HFFc6 (cell line): ENCODE measurements around the gene PTPRE. TPM values are rescaled to one million over a fixed set of nuclear protein-coding genes. Genes with fewer than 3 reads are reported as not detected.
"Not testable (repeated sequence)": the region's sequence is repeated elsewhere in the genome, so short reads cannot be mapped to it uniquely, and the experiment has no call there.

Source experiments
- DNase-seq: peaks from one replicate; pipeline ENCODE4 v3.0.0-alpha.2; 2018
- H3K27ac Mint-ChIP-seq: 2 replicates; pipeline ENCODE4 v1.8.0; 2020; ENCODE audit warnings: mild to moderate bottlenecking, mixed read lengths
- H3K27me3 Mint-ChIP-seq: 2 replicates; pipeline ENCODE4 v1.8.0; 2021; ENCODE audit warnings: mild to moderate bottlenecking, moderate library complexity, mixed read lengths; ENCODE audit not compliant: insufficient read depth
- H3K36me3 Mint-ChIP-seq: 2 replicates; pipeline ENCODE4 v1.8.0; 2021; ENCODE audit warnings: low read depth, mixed read lengths
- H3K4me1 Mint-ChIP-seq: 2 replicates; pipeline ENCODE4 v1.8.0; 2020; ENCODE audit warnings: low read depth, mixed read lengths
- H3K4me3 Mint-ChIP-seq: 2 replicates; pipeline ENCODE4 v1.8.0; 2020; ENCODE audit warnings: mild to moderate bottlenecking, moderate library complexity, mixed read lengths
- H3K9me3 Mint-ChIP-seq: 2 replicates; pipeline ENCODE4 v1.8.0; 2020; ENCODE audit warnings: mild to moderate bottlenecking, mixed read lengths
- CTCF ChIP-seq: fragments of 200-600 bp; sonication (generic); IDR thresholded peaks from 2 replicates; pipeline ENCODE4 v1.5.0; 2021; ENCODE audit warnings: antibody characterized with exemption, mild to moderate bottlenecking
- total RNA-seq, 6 experiments: library from RNA; stranded (reverse); fragmentation: NEBNext Ultra II Directional; extraction: Animal tissue kit (Norgen Biotek cat#: 25700); gene quantifications; 2 replicates in 1 of 6; 3 replicates in 5 of 6; pipeline ENCODE4 v1.2.3, GENCODE V29; 2021

The PTPRE gene
- total RNA-seq, 6 experiments from 2014 or later, result 0.14 to 0.37 (median 0.15) TPM; not detected in 3

GRCh38 chr10:127989481-127990012, 82.6 kb downstream of the PTPRE start:
- peaks cover 5% of the 10 kb centered on the region for H3K27me3 Mint-ChIP-seq
- H3K9me3 Mint-ChIP-seq, result peaks cover 18% of the 10 kb centered on the region
- H3K4me3 Mint-ChIP-seq, result no peak overlapping the region
- DNase-seq, result no peak
- H3K27ac Mint-ChIP-seq, result no peak overlapping the region
- peaks cover 11% of the 10 kb centered on the region; the same call in 1 of the 2 replicates for H3K4me1 Mint-ChIP-seq
- H3K36me3 Mint-ChIP-seq, result no peaks in the 10 kb centered on the region
- no peak for TF ChIP-seq CTCF

GRCh38 chr10:127990132-127990788, 83.4 kb downstream of the PTPRE start:
- H3K27ac Mint-ChIP-seq, H3K27me3 Mint-ChIP-seq, DNase-seq, H3K36me3 Mint-ChIP-seq, H3K4me3 Mint-ChIP-seq: not testable (repeated sequence)
- peaks cover 11% of the 10 kb centered on the region; the same call in 1 of the 2 replicates for H3K4me1 Mint-ChIP-seq
- peaks cover 13% of the 10 kb centered on the region for H3K9me3 Mint-ChIP-seq

- DNase-seq, result no peak
- no peak for TF ChIP-seq CTCF
- H3K27me3 Mint-ChIP-seq, result peaks cover 5% of the 10 kb centered on the region
- peaks cover 11% of the 10 kb centered on the region; the same call in 1 of the 2 replicates for H3K4me1 Mint-ChIP-seq
- H3K36me3 Mint-ChIP-seq, result no peaks in the 10 kb centered on the region
- H3K9me3 Mint-ChIP-seq, result peaks cover 13% of the 10 kb centered on the region
- no peak overlapping the region for H3K27ac Mint-ChIP-seq
- H3K4me3 Mint-ChIP-seq, result no peak overlapping the region
These were observed 84.1 kb downstream of the PTPRE start for GRCh38 chr10:127990846-127991542.

- peaks cover 11% of the 10 kb centered on the region; the same call in 1 of the 2 replicates for H3K4me1 Mint-ChIP-seq
- TF ChIP-seq CTCF, result no peak
- peaks cover 5% of the 10 kb centered on the region for H3K27me3 Mint-ChIP-seq
- H3K27ac Mint-ChIP-seq, result no peak overlapping the region
- H3K9me3 Mint-ChIP-seq, result peaks cover 7% of the 10 kb centered on the region
- no peak for DNase-seq
- H3K4me3 Mint-ChIP-seq, result no peak overlapping the region
- H3K36me3 Mint-ChIP-seq, result no peaks in the 10 kb centered on the region
These were observed 84.8 kb downstream of the PTPRE start for GRCh38 chr10:127991543-127992255.

- Mint-ChIP-seq H3K36me3 (no peaks in the 10 kb centered on the region), H3K4me3 (no peak overlapping the region), H3K4me1 (peaks cover 11% of the 10 kb centered on the region; the same call in 1 of the 2 replicates), H3K9me3 (no peaks in the 10 kb centered on the region; the same call in 1 of the 2 replicates), H3K27ac (no peak overlapping the region), H3K27me3 (peaks cover 5% of the 10 kb centered on the region; the same call in 1 of the 2 replicates)
- no peak for TF ChIP-seq CTCF
- DNase-seq, result no peak
These were observed 85.5 kb downstream of the PTPRE start for GRCh38 chr10:127992376-127992775.
